ENCODE results near the gene IGFL4. TPM values are rescaled to one million over a fixed set of nuclear protein-coding genes. Genes with fewer than 3 reads are reported as not detected.

IGFL4 gene
- total and polyA plus RNA-seq, 2 of the 8 experiments (the other 6 are each of a cell fraction or from before 2014, with no cell fraction given) = 0.05 to 0.11 TPM

GRCh38 chr19:46079576-46079975 is 38.8 kb upstream of the IGFL4 start:
- ChIA-PET CTCF (ENCODE audit: partially characterized antibody) (interaction anchor here (0.7 to 8.0 kb wide), 26 partner anchors 10 to 437 kb away, joined by 3 to 365 read pairs (median 6); partner anchors contain the start of genes IGFL4, PGLYRP1 and PPP5C), POLR2A (ENCODE audit: partially characterized antibody) (interaction anchor here (1.0 kb wide), 1 partner anchor 189 kb away, joined by 3 read pairs; no protein-coding TSS in a partner anchor)
- no peak overlapping the region for H2BK120ac ChIP-seq (replicated peaks; ENCODE audit: low read depth, low read length)
- no peaks in the 10 kb centered on the region for H3K79me2 ChIP-seq (ENCODE audit: control insufficient read depth in 1 of 2, insufficient read depth in 2 of 2, low read length in 2 of 2)
- H4K20me1 ChIP-seq (replicated peaks in 1 of 2; ENCODE audit: control insufficient read depth in 1 of 2, insufficient read depth in 2 of 2, low read length in 2 of 2) = no peaks in the 10 kb centered on the region
- WGBS, 2 experiments (ENCODE audit: extremely low coverage in 1 of 2, insufficient coverage in 1 of 2, insufficient read length in 1 of 2, insufficient replicate concordance in 2 of 2, low coverage in 1 of 2, low lambda C conversion rate in 2 of 2, missing lambda C conversion rate in 1 of 2) = 89% methylated on average over 7 of the region's 7 CpGs; no CpG with 5 or more reads in 1 of the 2 experiments
- H3K27me3 ChIP-seq (replicated peaks in 1 of 4; ENCODE audit: control insufficient read depth in 3 of 4, extremely low read depth in 1 of 4, insufficient read depth in 3 of 4, low read length in 3 of 4) = peaks cover 2 to 17% (median 11%) of the 10 kb centered on the region in 4 experiments
- H2BK5ac ChIP-seq (ENCODE audit: low read depth, low read length) = no peak overlapping the region
- no peak overlapping the region for H3K18ac ChIP-seq (ENCODE audit: extremely low read depth, low read length)
- H3K9me3 ChIP-seq (ENCODE audit: insufficient read depth in 2 of 2, low read depth in 1 of 2, low read length in 1 of 2) = peaks cover 4 to 6% of the 10 kb centered on the region in 2 experiments; a peak in 2 of 4 replicates
- H3K79me1 ChIP-seq (ENCODE audit: low read depth, low read length) = no peaks in the 10 kb centered on the region
- H3K23ac ChIP-seq (ENCODE audit: insufficient read length) = no peak overlapping the region
- H3K4me2 ChIP-seq (ENCODE audit: insufficient read depth in 1 of 2, low read depth in 2 of 2, low read length in 2 of 2) = no peak overlapping the region
- no peak overlapping the region for H2AFZ ChIP-seq (ENCODE audit: low read length)
- no peak overlapping the region for H4K8ac ChIP-seq (ENCODE audit: extremely low read depth, insufficient read depth, low read length)
- H3K4me1 ChIP-seq (replicated peaks in 1 of 4; ENCODE audit: control insufficient read depth in 3 of 4, insufficient read depth in 4 of 4, low read length in 3 of 4) = peaks cover 0 to 3% (median 3%) of the 10 kb centered on the region in 4 experiments; a peak in 3 of 7 replicates
- no peak overlapping the region for H3K14ac ChIP-seq (ENCODE audit: insufficient read length)
- no peak overlapping the region for H4K5ac ChIP-seq (ENCODE audit: insufficient read length, low read depth, low read length)
- H3K9ac ChIP-seq (replicated peaks in 1 of 4; ENCODE audit: extremely low read depth in 1 of 4, low read depth in 3 of 4, low read length in 3 of 4) = no peak overlapping the region
- no peak overlapping the region for H2AK5ac ChIP-seq (ENCODE audit: low read depth, low read length)
- TF ChIP-seq POLR2AphosphoS5 (IDR thresholded peaks at IDR 0.05; ENCODE audit: low read depth, low read length) (no peak), EP300 (IDR thresholded peaks at IDR 0.05; ENCODE audit: borderline replicate concordance in 1 of 2, low read depth in 2 of 2, low read length in 2 of 2) (no peak), BRCA1 (IDR thresholded peaks at IDR 0.05; ENCODE audit: low read depth, low read length) (no peak)
- H4K91ac ChIP-seq (replicated peaks; ENCODE audit: insufficient read length, low read length) = no peak overlapping the region
- no peaks in the 10 kb centered on the region for H3K36me3 ChIP-seq (ENCODE audit: control insufficient read depth in 2 of 4, insufficient read depth in 4 of 4, low read length in 3 of 4)
- H3K23me2 ChIP-seq (ENCODE audit: low read depth, low read length) = peaks cover 7% of the 10 kb centered on the region; the same call in 1 of the 2 replicates
- no peak overlapping the region for H3K4ac ChIP-seq (replicated peaks; ENCODE audit: insufficient read length, low read depth, low read length)
- no peak overlapping the region for H3K4me3 ChIP-seq (ENCODE audit: extremely low read depth in 1 of 4, insufficient read depth in 2 of 4, low read depth in 3 of 4, low read length in 4 of 4)
- H3K27ac ChIP-seq (ENCODE audit: low read depth, low read length) = no peak overlapping the region
- H2BK20ac ChIP-seq (ENCODE audit: low read length) = no peak overlapping the region
- no peak for FAIRE-seq
- DNase-seq (ENCODE audit: low read depth in 1 of 2, low spot score in 2 of 2) = no peak
- no peak overlapping the region for H2BK12ac ChIP-seq (ENCODE audit: low read depth, low read length)
- no peak overlapping the region for H3K56ac ChIP-seq (replicated peaks; ENCODE audit: insufficient read length, low read depth, low read length)
- H2BK15ac ChIP-seq (ENCODE audit: low read length) = no peak overlapping the region
